WTC11 (cell line): ENCODE results near the gene IL18BP.

Source experiments
- CREB1 ChIP-seq: sonication (generic); formaldehyde crosslinking; IDR thresholded peaks from 2 replicates; pipeline ENCODE4 v1.8.0; 2023; ENCODE audit warnings: mild to moderate bottlenecking, missing genetic modification reagents
- CTCF ChIP-seq: fragments of 200-600 bp; IDR thresholded peaks from 2 replicates; pipeline ENCODE4 v1.8.0; 2022; ENCODE audit warnings: antibody characterized with exemption
- GABPB1 ChIP-seq: sonication (generic); formaldehyde crosslinking; IDR thresholded peaks from 2 replicates; pipeline ENCODE4 v1.8.1; 2023; ENCODE audit warnings: mild to moderate bottlenecking, missing genetic modification reagents
- MYBL2 ChIP-seq: sonication (generic); formaldehyde crosslinking; IDR thresholded peaks from 2 replicates; pipeline ENCODE4 v1.8.1; 2023; ENCODE audit warnings: mild to moderate bottlenecking, moderate library complexity, missing genetic modification reagents
- NFYB ChIP-seq: sonication (generic); formaldehyde crosslinking; conservative IDR thresholded peaks from 2 replicates; pipeline ENCODE4 v1.8.0; 2022; ENCODE audit warnings: low read depth, missing genetic modification reagents
- ZBTB21 ChIP-seq: sonication (generic); formaldehyde crosslinking; IDR thresholded peaks from 2 replicates; pipeline ENCODE4 v1.8.1; 2023; ENCODE audit warnings: mild to moderate bottlenecking, missing genetic modification reagents, borderline replicate concordance
- ZNF396 ChIP-seq: fragments of 250-450 bp; sonication (Bioruptor Pico); IDR thresholded peaks from 2 replicates; pipeline ENCODE4 v1.8.0; 2021; ENCODE audit warnings: mild to moderate bottlenecking, moderate library complexity, borderline replicate concordance

DNA sequence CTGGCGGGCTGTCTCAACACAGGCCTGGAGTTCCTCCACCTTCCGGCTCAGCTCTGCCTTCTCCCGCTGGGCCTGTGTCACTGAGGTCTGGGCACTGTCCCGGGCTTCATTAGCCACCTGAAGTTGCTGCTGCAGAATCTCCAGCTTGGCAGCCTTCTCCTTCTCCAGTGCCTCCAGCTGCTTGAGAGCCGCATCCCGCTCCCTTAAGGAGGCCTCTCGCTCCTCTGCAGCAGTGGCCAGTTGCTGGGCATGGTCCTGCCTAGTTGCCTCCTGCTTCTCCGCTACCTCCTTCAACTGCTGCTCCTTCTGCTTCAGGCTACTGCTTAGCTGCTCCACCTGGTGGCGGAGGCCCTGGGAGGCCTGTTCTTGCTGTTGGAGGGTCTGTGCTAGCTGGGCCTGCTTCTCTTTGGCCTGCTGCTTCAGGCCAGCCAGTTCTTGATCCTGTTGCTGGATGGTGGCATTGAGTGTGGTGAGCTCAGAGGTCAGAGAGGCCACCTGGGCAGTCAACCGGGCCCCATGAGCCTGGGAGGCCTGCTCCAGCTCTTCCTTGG is 16.9 kb downstream of the IL18BP start:
- TF ChIP-seq MYBL2 (CRISPR knock-in tag) (no peak), NFYB (CRISPR knock-in tag) (no peak), GABPB1 (CRISPR knock-in tag) (no peak), ZNF396 (no peak), CTCF (0 out of 2 replicates have a peak, but pooled peaks have one; percentile 25), ZBTB21 (CRISPR knock-in tag) (no peak), CREB1 (CRISPR knock-in tag) (no peak)
